GM18508 (cell line): ENCODE measurements around the gene NIPA2.

Source experiments
- ATAC-seq: cut with Tn5 transposase; IDR thresholded peaks from one replicate; pipeline ENCODE4 v1.9.1; 2021; ENCODE audit warnings: moderate number of reproducible peaks; ENCODE audit not compliant: insufficient read depth, unreplicated experiment

NIPA2 gene

DNA sequence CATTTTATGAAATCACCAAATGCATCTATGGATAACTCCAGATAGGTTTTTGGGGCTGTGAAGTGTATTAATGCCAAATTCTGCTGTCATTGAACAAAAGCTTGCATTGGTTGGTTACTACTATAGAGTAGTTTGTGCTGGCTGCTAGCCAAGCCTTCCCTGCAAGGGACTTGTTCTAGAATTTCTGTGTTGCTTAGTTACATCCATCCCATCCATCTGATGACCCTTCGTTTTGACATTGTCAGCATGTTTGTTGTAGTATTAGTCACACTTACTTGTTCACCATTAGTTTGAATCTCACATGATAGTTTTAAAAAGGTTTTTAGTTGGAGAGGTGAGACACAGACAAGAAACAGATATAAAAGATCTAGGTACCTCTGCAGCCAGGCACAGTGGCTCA lies 7.0 kb upstream of the NIPA2 start:
- ATAC-seq, result no peak

DNA sequence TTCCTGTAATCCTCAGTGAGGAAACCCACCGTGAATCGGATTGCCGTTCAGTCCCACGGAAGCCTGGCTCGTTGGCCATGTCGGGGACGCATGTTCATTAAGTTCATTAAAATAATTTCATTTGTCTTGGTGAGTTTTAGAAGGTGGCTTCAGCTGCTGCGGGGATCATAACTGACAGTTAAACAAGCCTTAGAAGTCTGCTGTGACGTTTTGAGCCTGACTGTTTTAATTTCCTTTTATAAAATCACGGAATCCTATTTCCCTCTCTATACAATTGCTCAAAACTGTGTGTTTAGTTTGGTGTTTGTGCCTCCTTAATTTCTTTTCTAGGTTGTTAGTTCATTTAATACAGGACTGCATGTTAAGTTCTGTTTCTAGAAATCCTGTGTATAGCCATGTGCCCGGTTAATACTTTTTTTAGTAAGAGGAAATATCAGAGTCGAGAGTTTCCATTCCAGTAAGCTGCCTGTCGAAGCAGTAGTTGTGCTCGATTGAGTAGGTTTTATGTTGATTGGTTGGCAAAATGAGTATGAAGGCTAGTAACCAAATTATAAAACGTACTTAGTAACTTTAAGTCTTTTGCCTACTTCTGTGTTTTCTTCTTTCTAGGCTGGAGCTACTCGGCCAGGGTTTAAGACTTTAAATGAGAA lies 705 bp downstream of the NIPA2 start:
- no peak for ATAC-seq

GRCh38 chr15:22844421-22845288 lies 6.2 kb downstream of the NIPA2 start:
- no peak for ATAC-seq

DNA sequence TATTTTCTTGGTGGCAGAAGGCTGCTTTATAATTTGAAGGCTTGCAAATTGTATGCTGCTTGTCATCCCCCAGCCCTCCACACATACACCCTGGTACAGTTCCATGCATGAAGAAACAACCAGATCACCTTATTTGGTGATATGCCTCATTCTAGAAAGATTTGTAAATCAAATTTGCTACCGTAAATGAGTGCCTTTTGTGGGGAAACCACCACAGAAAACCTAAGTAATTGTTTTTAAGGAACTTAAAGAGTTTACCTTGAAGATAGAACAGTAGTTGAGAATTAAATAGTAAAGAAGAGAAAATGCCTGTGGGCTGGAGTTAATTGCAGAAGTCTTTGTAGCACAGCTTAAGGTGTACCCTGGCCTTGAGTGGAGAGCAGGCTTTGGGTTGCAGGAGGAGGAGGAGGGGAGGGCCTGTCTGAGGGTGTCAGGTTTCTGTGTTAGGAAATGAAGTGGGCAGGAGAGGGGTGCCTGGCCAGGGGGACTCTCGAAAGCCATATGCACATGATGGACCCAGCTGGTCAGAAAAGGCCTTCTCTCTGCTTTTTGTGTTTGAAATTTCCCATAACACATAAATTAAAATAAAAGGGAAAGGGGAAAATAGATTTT lies 6.9 kb downstream of the NIPA2 start:
- no peak for ATAC-seq

DNA sequence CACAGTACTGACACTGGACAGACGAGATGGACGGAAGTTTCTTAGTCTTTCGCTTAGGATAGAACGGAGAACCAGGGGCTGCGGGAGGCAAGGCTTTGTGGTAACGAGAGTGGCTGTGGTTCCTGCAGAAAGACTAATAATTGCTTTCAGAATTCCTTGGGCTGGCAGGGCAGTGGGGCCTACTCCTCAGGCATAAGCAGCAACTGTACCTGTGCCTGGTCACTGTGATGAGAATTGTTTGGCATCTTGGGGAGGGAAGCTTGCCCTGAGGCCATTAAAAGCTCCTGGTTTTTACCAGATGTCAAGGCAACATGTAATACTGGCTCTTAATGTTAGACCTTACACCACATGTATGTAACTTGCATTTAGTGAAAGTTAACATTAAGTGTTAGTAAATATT lies 7.6 kb downstream of the NIPA2 start:
- no peak for ATAC-seq

DNA sequence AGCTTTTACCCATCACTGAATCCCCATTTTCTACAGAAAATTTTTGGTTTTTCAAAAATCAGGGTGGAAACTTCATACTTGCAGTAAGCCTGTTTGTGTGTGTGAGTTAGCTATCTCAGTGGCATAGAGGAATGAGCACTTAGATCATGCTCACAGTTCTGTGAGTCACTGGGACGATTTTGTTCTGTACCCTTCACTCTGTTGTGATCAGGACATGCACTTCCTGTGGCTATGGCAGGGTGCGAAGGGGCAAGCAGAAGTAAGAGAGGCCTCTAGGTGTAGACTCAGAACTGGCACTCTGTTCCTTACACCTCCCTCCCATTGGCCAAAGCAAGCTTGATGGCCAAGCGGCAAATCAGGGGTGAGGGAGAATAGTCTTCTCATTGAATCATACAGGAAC lies 11.6 kb downstream of the NIPA2 start:
- ATAC-seq, result no peak

- ATAC-seq, result no peak
These were observed 13.0 kb downstream of the NIPA2 start for GRCh38 chr15:22851513-22851912.

DNA sequence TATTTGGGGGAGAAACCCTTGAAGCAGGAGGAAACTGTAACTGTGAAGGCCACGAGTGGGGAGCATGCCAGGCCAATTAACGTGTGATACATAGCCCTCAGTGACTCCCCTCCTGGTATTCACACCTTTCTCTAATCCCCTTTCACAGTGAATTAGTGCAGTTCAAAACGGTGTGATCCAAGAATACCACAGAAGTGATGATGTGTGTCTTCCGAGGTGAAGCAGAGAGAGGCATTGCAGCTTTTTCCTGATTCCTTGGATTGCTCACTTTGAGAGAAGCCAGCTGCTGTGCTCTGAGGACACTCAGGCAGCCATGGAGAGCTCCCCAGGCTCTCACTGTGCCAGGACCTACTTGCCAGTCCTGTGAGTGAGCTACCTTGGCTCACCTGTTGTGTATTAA lies 17.3 kb downstream of the NIPA2 start:
- no peak for ATAC-seq

GRCh38 chr15:22856659-22857058 lies 18.2 kb downstream of the NIPA2 start:
- ATAC-seq, result no peak

GRCh38 chr15:22861161-22861560 lies 22.7 kb downstream of the NIPA2 start:
- ATAC-seq, result no peak

DNA sequence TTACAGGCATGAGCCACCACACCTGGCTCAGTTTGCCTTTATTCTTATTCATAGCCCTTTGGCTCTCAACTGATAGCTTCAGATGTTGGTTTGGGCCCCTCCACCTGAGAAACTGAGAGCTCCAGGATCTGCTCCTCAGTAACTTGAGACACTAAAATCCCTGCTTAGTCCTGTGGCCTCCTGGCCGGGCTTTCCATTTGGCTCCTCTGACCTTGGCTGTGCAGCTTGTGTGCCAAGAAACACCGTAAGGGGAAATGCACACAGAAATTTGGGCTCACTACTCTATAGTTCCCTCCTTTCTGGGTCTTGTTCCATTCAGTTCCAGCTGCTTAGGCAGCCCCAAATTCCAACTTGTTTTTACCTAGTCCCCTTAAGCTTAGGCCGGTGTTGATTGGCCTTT lies 24.9 kb downstream of the NIPA2 start:
- no peak for ATAC-seq

DNA sequence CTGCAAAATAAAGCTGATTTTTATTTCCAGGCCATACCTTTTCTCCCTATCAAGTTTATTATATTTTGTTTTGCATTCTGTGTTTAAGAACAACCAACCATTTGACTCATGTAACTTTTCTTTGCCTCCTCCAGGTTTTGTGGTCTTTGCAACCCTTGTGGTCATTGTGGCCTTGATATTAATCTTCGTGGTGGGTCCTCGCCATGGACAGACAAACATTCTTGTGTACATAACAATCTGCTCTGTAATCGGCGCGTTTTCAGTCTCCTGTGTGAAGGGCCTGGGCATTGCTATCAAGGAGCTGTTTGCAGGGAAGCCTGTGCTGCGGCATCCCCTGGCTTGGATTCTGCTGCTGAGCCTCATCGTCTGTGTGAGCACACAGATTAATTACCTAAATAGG lies 27.6 kb downstream of the NIPA2 start:
- no peak for ATAC-seq

DNA sequence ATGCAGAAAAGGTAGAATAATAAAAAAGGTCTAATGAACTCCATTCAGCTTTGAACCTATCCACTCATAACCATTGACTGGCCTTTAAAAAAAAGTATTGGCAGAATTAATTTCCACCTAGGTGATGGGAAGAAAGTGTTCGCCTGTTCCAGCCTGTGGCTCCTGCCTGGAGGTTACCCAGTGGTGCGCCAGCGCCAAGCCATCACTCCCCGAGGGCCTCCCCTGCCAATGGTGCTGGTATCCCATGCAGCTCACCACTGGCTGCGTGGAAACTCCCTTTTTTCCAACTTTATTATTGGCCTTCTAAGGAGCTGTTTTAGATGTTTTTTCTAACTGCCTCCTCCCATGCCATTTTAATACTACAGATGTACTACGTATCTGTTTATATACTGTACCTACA lies 29.4 kb downstream of the NIPA2 start:
- ATAC-seq, result no peak

DNA sequence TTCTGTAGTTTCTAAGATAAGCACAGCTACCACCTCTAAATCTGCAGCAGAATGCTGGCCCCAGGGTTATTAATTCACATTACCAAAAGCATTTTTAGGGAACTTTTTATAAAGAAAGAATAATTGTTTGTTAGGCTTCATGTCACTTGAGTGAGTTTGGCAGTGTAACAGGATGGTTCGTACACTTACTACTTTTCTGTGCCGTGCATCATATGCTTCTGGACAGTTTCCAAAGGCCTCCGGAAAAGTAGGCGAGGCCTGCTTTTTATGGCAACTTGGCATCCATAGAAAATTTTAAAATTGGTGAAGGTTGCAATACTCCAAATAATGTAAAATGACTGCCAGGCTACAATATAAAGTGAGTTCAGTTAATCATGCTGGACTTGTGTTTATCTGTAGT lies 30.0 kb downstream of the NIPA2 start:
- no peak for ATAC-seq

- no peak for ATAC-seq
These were observed 30.5 kb downstream of the NIPA2 start for GRCh38 chr15:22868928-22869327.

GRCh38 chr15:22869856-22870255 lies 31.4 kb downstream of the NIPA2 start:
- ATAC-seq, result no peak

GRCh38 chr15:22870865-22871264 lies 32.4 kb downstream of the NIPA2 start:
- ATAC-seq, result no peak

DNA sequence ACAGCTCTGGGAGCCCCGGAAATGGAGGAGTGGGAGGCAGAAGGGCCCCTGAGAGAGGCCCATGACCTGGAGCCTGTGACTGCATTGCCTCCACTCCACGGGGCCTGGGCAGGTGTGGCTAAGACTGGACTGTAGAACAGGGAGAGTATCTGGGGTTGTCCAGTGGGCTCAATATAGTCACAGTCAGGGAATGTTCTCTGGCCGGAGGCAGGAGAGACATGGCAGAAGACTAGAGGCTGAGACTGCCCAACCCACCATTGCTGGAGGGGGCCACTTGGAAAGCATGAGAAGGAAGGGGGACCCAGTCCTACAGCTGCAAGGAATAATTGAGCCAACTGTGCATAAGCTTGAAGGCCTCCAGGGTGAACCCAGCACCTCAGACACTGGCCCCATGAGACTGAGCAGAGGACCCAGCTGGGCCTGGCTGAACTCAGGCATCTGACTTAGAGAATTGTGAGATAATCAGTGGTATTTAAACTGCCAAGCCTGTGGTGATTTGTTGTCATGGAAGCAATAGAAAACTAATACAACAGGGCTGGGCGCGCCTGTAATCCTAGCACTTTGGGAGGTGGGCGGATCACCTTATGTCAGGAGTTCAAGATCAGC lies 33.1 kb downstream of the NIPA2 start:
- no peak for ATAC-seq

GRCh38 chr15:22872936-22873701 lies 34.7 kb downstream of the NIPA2 start:
- no peak for ATAC-seq

DNA sequence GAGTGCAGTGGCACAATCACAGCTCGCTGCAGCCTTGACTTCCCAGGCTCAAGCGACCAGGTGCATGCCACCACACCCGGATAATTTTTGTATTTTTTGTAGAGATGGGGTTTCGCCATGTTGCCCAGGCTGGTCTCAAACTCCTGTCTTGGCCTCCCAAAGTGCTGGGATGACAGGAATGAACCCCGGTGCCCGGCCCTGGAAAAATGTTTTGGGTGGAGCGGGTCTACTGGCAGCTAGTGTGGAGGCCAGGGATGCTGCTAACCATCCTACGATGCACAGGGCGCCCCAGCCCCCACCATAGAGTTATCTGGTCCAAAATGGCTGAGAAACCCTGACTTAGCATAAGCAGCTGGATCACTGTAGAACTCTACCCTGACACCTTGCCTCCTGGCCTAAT lies 35.4 kb downstream of the NIPA2 start:
- ATAC-seq, result no peak
